Hepatic stellate cell (primary cell): ENCODE measurements around the gene NRXN3.

ENCODE experiments used
- DNase-seq: peaks from one replicate; pipeline ENCODE4 v3.0.0; 2011; ENCODE audit warnings: low spot score

Gene NRXN3

DNA sequence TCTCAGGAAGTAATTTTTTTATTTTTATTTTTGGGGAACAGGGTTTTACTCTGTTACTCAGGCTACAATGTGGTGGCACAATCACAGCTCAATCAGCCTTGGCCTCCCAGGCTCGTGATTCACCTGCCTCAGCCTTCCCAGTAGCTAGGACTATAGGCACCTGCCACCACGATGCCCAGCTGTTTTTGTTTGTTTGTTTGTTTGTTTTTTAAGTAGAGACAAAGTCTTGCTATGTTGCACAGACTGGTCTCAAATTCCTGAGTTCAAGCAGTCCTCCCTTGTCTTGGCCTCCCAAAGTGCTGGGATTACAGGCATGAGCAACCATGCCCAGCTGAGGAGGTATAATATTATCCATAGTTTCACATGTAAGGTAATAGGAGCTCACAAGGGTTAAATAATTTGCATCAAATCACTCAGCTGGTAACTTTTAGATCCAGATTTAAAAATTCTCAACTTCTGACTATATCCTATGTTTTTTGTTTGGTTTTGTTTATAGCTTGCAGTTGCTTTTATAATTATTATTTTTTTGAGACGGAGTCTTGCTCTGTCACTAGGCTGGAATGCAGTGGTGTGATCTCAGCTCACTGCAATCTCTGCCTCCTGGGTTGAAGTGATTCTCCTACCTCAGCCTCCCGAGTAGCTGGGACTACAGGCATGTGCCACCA lies 1411.9 kb downstream of the NRXN3 start:
- DNase-seq, result no peak

DNA sequence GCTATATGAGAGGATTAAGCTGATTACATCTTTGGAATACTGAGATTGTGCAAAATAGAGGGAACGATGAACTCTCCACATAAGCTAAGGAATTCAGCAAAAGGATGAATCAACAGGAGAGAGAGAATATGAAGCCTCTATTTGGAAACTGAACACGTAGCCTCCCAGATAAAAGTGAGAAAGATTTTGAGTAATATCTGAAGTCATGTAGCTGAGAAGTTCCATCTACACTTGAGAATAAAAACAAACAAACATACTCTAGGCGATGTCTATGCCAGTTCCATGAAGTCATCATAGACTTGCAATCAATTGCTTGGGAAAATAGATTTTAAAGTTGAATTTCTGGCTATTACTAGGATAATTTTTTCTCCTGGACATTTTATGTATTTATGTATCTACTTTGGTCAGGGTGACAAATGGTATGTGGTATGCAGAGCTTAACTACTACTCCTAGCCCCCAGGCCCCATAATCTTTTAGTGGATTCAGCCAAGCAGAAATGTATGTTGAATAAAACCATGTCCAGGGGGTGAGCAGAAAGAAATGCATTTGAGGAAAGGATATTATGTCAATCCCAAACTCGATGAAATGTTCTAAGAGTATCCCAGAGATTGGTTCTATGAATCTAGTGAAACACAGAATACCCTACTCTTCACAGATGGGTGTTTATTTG lies 1413.7 kb downstream of the NRXN3 start:
- DNase-seq, result no peak

DNA sequence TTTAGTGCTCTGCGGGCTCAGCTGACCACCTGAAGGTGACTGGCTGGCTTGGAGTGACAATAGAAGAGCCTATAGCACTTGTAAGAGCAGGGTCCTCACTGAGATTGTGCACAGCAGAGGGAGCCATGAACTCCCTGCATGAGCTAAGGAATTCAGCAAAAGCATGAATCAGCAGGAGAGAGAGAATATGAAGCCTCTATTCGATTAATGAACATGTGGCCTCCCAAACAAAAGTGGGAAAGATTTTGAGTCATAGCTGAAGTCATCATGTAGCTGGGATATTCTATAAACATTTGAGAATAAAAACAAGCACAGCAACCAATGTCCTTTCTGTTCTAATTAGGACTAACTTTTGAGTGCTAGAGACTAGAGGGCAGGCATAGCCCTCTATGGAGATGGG lies 1414.5 kb downstream of the NRXN3 start:
- DNase-seq, result peak; percentile 33

DNA sequence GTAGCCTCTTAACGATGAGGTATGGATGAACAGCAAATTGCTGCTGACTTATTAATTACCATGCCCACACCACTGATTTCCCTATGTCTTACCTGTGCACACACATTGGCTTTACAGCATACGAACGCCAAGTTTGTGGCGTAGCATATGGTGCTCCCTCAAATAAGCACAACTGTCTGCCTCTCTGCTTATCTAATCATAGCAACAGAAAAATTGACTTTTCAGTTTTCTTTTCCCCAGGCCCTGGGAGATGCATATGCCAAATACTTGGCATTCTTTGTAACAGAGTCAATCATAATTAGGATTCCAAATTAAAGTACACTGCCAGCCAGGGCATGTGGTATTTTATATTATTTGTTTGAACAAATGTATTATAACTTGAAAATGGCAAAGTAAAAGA lies 1415.7 kb downstream of the NRXN3 start:
- DNase-seq, result no peak

DNA sequence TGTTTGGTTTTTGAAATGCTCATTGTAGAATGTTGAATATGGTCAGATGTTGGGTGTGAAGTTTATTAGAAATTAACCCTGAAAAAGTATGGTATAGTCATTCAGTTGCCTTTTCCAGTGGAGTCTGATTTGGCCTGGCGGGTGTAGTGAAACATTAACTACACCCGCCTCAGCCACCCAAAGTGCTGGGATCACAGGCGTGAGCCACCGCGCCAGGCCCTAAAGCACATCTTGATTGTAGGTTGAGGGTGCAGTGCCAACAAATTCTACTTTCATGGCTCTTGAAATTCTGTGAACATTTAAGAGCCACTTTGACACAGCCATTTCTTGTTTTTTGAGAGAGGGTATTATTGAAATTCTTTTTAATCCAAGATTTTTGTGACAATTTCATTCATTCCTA lies 1416.2 kb downstream of the NRXN3 start:
- DNase-seq, result no peak

DNA sequence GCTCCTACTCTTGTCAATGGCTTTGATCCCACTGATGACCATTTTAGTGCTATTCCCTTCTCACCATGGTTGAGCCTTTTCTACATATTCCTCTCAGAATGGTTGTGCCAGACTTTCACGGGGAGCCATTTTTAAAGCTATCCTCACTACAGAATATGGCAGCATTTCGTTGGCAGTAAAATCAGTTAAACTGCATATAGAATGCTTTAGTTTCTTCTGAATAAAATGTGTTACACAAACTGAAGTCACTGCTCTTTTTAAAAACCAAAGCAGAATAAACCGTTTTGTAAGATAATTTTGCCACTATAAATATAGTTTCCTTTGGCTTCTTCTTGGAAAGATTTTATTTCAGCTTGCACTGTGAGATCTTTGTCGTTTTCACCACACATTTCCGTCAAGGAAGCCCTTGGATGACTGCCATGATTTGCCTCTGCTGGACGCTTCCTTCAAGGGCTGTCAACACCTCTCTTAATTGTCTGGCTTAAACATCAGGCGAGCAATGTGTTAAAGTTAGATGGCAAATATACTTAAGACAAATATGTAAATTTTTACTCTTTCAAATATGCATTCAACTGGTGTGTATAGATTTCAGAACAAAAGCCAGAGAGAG lies 1416.9 kb downstream of the NRXN3 start:
- DNase-seq, result no peak

DNA sequence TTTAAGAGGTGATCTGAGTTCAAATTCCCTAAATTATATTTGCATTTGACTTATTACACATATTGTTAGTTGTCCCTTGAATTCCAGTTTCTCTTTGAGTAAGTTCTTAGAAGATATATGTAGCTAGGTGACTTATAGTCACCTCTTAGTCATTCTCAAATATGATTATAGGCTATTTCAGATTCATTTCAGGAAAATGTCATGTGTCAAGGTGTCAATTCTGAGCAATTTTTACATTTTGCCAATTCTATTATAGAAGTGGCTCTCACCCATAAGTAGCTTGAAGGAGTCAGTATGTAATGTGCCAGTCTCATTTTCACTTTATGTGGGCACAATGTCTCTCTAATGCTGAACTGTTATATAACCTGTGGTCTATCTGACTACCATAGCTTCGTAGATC lies 1417.7 kb downstream of the NRXN3 start:
- no peak for DNase-seq

DNA sequence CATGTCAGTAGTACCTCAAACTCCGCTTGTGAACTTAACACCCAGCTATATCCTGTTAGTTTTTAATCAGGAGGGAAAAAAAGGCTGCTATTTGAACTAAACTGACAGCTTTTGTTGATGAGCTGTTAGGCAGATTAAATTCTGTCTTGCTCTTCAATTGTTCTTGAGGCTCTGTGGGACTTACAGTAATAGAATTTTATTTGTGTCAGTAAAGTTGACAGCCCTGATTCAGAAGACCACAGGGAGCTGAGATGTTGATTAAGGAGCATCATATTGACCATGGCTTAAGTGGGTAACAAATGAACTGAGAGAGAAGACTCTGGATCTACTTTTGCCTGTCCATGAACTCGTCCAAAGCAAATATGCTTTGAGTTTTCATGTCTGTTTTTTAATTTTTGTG lies 1418.2 kb downstream of the NRXN3 start:
- no peak for DNase-seq

DNA sequence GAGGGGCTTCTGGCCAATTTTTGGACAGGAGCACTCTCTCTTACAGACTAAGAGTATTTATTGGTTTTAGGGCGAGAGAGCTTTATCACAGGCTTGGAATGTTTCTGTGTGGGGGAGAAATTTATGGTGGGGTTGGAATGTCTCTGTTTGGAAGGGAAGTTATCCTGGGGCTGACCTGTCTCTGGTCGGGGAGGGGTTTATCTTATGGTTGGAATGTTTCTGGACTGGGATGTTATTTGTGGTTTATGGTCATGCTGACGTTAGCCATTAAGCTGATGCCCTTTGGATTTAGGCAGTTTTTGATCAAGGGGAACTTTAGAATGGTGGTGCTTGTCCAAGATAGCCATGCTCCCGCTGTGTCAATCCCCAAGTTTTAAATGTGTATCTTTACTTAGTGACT lies 1426.4 kb downstream of the NRXN3 start:
- peak; percentile 22 for DNase-seq

DNA sequence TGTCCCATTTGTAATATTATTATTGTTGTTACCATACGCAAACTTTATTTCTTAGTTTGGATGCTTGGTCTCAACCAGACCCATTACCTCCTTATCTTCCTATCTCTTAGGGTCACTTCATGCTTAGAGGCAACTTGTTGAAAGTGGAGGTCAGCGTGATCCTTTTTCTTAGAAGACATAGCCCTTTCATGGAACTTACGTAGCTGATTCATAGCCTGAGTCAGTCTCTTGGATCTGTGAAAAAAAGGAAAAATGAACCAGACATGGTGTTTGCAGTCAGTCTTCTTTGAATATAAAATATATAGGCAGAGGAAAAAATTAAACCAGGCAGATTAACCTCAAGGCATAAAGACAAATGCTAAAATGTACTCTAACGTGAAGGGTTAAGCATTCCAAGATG lies 1427.4 kb downstream of the NRXN3 start:
- DNase-seq, result no peak

DNA sequence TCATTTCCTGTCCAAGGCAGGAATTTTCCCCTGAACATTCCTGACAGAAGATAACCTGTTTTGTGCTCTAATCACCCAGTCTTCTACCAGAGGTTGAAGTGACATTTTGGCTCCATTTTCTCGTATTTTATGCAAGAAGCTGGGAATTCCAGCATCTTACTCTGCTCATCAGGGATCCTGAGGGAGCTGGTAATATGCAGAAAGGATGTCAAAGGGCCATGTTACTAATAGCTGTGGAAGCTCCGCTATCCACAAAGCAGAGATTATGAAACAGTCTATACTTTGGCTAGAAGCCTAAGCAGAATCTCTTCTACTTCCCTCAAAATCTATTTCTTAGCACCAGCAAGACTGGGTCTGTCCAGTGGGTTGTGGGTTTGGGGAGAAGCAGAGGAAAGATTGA lies 1428.2 kb downstream of the NRXN3 start:
- peak; percentile 58 for DNase-seq

DNA sequence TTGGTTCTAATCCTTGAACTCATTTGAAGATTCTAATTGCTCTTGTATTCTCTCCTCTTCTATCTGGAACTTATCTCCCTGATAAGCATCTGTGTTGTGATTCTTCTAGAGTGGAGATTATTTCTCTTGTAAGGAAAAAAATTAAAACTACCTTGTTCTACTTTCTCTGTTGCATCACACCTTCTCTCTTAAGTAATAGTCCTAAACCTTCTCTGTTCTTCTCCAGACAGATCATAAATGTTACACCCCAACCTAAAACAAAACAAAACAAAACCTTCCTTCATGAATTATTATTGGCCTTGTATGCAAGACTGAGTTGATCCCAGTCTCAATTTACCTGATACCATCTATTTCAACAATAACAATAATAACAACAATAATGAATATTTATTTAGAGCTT lies 1429.1 kb downstream of the NRXN3 start:
- DNase-seq, result no peak

DNA sequence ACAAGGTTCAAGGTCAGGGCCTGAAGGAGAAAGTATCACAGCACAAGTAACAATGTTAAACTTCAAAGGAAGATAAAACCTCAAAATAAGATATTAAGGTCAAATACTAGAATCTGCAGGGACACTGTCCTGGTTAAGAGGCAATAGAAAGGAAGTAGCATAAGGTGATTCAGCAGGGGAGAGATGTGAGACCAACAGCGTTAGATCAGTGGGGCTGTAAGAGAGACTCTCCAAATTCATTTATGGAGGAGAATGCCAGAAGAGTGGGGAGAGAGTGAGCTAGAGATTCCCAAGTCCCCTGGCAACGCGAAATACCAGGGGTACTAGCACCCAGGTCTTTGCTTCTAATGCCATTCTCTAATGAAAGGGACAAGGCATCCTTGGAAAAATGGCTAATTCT lies 1430.2 kb downstream of the NRXN3 start:
- DNase-seq, result no peak

DNA sequence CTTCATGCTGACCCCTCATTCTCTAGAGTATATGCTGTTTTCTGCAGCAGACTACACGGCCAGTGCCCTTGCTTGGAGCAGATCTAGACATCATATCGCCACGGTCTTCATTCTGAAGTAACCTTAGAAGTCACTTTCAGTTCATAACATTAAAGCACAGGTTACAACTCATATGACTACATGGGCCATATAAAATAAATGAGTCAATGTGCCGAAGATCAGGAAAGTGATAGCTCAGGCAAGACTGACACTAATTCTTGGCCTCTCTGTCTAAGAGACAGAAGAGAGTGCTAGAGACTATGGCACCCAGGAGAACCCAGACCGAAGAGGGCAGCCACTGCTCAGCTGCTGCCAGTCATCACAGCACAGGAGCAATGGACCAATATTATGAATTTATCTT lies 1431.4 kb downstream of the NRXN3 start:
- DNase-seq, result no peak

DNA sequence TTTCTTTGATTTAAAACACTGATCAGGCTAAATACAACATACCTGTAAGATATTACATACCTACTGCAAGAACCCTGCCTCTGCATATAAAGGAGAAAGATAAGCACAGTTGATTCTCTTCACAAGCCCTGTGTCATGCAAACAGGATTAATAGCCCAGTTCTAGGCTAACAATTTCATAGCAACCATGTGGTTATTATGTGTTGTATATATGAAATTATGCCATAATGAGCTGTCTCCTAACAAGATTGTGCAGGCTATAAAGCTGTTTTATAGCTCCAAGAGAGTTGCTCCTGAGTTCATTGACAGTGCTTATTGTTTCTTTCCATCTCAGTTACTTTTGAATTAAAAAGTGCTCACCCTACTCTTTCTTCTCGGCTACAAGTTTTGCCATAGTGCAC lies 1431.9 kb downstream of the NRXN3 start:
- DNase-seq, result no peak

DNA sequence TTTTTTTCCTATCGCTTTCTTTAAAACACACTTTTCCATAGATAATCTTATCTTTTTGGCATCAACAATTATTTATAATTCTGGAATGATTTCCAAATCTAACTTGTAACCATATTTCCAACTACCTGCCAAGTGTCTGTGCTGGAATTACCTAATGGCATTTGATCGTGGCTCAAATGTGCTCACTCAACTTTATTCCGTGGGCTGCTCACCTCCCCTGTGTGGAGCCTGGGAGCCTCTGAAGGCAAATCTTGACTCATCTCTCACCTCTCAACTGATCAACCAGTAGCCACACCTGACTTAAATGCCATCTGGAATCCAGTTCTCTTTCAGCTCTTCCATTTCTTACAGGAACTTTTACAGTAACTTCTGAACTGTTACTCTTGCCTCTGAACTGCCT lies 1432.6 kb downstream of the NRXN3 start:
- no peak for DNase-seq

DNA sequence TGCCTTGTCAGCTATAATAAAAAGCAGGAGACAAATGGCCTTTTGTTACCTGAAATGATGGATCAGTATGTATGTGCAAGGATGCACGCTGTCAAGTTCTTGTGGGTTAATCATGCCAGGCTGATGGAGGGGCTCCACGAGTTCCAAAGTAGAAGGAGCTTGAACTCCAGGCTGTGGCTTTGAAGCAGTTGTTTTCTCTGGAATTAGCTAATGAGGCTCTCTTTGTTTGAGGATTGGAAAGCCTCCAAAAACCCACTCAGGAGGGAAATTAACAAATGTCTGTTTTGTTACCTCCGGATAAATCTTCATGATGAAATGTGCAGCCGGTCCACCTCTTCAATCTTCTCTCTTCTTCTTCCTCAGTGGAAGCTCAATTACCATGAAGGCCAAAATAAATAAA lies 1435.7 kb downstream of the NRXN3 start:
- no peak for DNase-seq

DNA sequence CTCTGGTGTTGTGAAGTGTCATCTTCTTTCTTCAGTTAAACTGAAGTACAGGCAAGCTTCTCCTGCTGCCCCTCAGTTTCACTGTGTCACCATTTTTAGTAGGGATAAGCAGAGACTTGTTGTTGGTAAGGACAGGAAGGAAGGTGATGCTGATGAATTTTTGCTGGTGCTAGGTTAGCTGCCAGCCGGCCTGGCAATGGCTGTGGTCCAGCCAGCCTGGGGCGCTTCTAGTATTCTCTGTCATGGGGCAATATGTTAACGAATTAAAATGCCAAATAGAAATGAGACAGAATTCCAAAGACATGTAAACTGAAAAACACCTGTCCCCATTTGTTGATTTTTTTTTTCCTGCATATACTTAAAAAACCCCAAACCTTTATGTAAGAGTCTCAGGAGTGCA lies 1438.3 kb downstream of the NRXN3 start:
- DNase-seq, result no peak

DNA sequence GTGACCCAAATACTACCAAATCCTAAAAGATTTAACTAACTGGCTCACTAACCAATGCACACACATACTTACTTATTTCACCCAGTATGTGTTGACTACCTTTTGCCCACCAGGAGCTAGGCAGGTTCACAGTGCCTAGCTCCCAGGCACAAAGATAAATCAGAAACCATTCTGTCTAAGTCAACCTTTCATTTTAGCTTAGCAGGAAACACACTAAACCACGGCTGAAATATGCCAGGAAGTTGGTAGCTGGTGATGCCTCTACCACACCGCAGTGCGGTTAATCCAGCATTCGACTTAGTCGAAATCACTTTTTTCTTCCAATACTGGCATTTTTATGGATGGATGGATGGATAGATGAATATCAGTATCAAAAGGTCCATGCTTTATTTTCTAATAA lies 1443.5 kb downstream of the NRXN3 start:
- DNase-seq, result no peak

DNA sequence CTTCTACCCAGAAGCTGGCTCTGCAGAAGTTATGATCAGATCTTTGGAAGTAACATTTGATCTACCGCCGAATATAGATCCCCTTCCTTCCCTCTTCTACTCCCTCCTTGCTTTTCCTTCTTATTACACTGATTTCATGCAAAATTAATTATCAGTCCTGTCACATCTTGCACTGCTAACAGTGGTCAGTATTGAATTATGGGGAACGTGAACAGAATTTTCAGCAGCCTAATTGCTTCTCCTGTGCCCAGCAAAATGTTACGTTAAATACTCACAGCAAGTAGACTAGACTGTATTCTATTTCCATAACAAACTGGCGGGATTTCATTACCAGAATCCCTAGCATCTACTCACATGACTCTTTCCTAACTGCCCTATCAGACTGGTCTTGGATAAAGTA lies 1444.3 kb downstream of the NRXN3 start:
- DNase-seq, result no peak

DNA sequence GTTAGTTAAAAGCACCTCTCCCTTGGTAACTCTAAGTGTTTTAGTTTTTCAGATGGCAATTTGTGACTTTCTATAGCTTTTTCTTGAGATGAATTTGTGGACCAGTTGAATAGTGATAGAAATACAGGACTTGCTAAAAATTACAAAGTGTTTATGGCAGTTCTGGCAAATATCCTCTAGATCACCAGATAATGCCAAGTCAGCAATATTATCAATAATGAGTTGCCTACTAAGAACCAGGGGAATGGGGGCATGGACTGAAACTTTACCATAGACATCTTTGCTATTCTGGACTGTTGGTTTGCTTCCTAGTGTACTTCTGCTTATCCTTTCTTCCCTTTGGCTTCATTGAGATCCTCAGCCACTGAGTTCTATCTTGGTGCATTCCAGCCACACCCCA lies 1456.9 kb downstream of the NRXN3 start:
- DNase-seq, result no peak

DNA sequence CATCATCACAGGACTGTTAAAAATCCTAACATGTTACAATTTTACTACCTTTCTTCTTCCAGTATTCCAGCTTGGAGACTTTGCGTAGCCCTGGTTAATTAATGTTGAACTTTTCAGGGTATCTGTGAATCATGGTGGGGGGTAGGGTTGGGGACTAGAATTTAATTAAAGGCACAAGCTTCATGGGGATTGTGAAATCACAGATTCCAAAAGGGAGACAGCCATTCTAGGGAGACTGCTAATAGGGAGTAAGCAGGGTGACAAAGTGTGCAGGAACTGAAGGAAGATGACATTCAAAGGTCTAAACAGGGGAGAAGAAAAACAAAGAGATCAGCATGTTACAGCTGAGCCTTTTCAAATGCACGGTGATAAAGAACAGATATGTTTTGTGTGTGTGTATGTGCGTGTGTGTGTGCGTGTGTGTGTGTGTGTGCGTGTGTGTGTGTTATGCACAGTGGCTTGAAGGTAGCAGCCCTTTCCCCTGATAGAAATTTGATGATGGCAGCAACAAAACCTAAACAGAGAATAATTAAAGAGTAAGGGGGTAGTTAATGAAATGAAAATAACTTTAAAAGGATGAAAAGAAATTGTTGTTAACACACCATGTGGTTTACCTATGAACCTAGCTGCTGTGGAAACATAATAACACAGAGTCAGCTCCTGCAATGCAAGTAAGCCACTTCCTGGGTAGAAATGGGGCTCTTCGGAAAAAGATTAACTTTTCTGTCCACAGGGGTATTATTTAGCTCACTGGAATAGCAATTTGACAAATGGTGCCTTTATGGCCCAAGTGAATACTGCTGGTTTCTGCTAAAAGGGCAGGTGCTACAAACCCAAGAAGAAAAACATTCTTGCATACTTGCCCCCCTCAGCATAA lies 1459.5 kb downstream of the NRXN3 start:
- no peak for DNase-seq
